Neural progenitor cell (in vitro differentiated cells): ENCODE results near the gene ERBB4. TPM values are rescaled to one million over a fixed set of nuclear protein-coding genes. Genes with fewer than 3 reads are reported as not detected.

Experiments
- DNase-seq: peaks from one replicate; pipeline ENCODE4 v3.0.0-alpha.2; 2016; ENCODE audit warnings: low spot score
- H2AFZ ChIP-seq: fragments of 200-600 bp; sonication (generic); replicated peaks from 2 replicates; pipeline ENCODE4 v1.6.1; 2016; ENCODE audit warnings: antibody characterized with exemption
- H3F3A ChIP-seq: fragments of 200-600 bp; sonication (generic); 2 replicates; pipeline ENCODE4 v1.6.1; 2016; ENCODE audit warnings: antibody characterized with exemption, low read depth
- H3K27ac ChIP-seq: fragments of 200-600 bp; sonication (generic); 2 replicates; pipeline ENCODE4 v1.5.1; 2016; ENCODE audit warnings: mild to moderate bottlenecking
- H3K27me3 ChIP-seq: fragments of 200-600 bp; sonication (generic); 2 replicates; pipeline ENCODE4 v1.6.1; 2016; ENCODE audit warnings: mild to moderate bottlenecking, moderate library complexity
- H3K36me3 ChIP-seq: fragments of 200-600 bp; sonication (generic); 2 replicates; pipeline ENCODE4 v1.5.1; 2016
- H3K4me1 ChIP-seq: fragments of 200-600 bp; sonication (generic); 2 replicates; pipeline ENCODE4 v1.6.1; 2016; ENCODE audit warnings: mixed run types
- H3K4me2 ChIP-seq: fragments of 200-600 bp; sonication (generic); 2 replicates; pipeline ENCODE4 v1.6.1; 2016
- H3K4me3 ChIP-seq: fragments of 200-600 bp; sonication (generic); 2 replicates; pipeline ENCODE4 v1.5.1; 2016
- H3K79me2 ChIP-seq: fragments of 200-600 bp; sonication (generic); 2 replicates; pipeline ENCODE4 v1.6.1; 2016; ENCODE audit warnings: low read depth
- H3K9ac ChIP-seq: fragments of 200-600 bp; sonication (generic); 2 replicates; pipeline ENCODE4 v1.6.1; 2016
- H3K9me3 ChIP-seq: fragments of 200-600 bp; sonication (generic); 2 replicates; pipeline ENCODE4 v1.5.1; 2016; ENCODE audit warnings: low read depth
- H4K20me1 ChIP-seq: fragments of 200-600 bp; sonication (generic); 2 replicates; pipeline ENCODE4 v1.6.1; 2016; ENCODE audit warnings: low read depth
- H3K27ac Mint-ChIP-seq: 3 replicates; pipeline ENCODE4 v1.8.0; 2021; ENCODE audit warnings: mixed read lengths
- H3K27me3 Mint-ChIP-seq: 2 replicates; pipeline ENCODE4 v1.8.0; 2022; ENCODE audit warnings: low read depth, mild to moderate bottlenecking, inconsistent platforms, moderate library complexity, mixed read lengths; ENCODE audit not compliant: insufficient read depth
- H3K36me3 Mint-ChIP-seq: 3 replicates; pipeline ENCODE4 v1.8.0; 2021; ENCODE audit warnings: mixed read lengths
- H3K4me1 Mint-ChIP-seq: 3 replicates; pipeline ENCODE4 v1.8.0; 2021; ENCODE audit warnings: mixed read lengths
- H3K4me3 Mint-ChIP-seq: 3 replicates; pipeline ENCODE4 v1.8.0; 2021; ENCODE audit warnings: mild to moderate bottlenecking, moderate library complexity, mixed read lengths
- H3K9me3 Mint-ChIP-seq: 3 replicates; pipeline ENCODE4 v1.8.0; 2020; ENCODE audit warnings: mixed read lengths
- CTCF ChIP-seq: fragments of 200-600 bp; sonication (generic); IDR thresholded peaks from 2 replicates; pipeline ENCODE4 v1.5.1; 2017; ENCODE audit warnings: antibody characterized with exemption, mild to moderate bottlenecking
- EZH2 ChIP-seq: fragments of 200-600 bp; sonication (generic); IDR thresholded peaks from 2 replicates; pipeline ENCODE4 v1.6.1; 2017; ENCODE audit warnings: antibody characterized with exemption, mild to moderate bottlenecking, moderate library complexity
- EZH2phosphoT487 ChIP-seq: fragments of 200-600 bp; sonication (generic); IDR thresholded peaks from 2 replicates; pipeline ENCODE4 v1.6.1; 2017; ENCODE audit warnings: antibody characterized with exemption
- total RNA-seq: library from RNA; depleted of rRNA; stranded (reverse); fragments of >200 nt; gene quantifications from 2 replicates; pipeline ENCODE4 v1.2.3, GENCODE V29; 2015; ENCODE audit warnings: low replicate concordance

ERBB4 gene
- total RNA-seq, 1 donor from 2014 or later: 1.5 TPM

- Histone ChIP-seq H3K9me3 (no peaks in the 10 kb centered on the region), H3F3A (no peaks in the 10 kb centered on the region), H3K27ac (no peak overlapping the region), H3K4me3 (no peak overlapping the region), H3K4me1 (no peaks in the 10 kb centered on the region), H2AFZ (no peak overlapping the region), H3K27me3 (no peaks in the 10 kb centered on the region), H3K36me3 (no peaks in the 10 kb centered on the region), H3K4me2 (no peak overlapping the region), H3K9ac (no peak overlapping the region), H3K79me2 (no peaks in the 10 kb centered on the region), H4K20me1 (no peaks in the 10 kb centered on the region)
- TF ChIP-seq EZH2 (no peak), CTCF (no peak), EZH2phosphoT487 (no peak)
- peaks cover 43% of the 10 kb centered on the region for H3K4me1 Mint-ChIP-seq
- no peaks in the 10 kb centered on the region for H3K9me3 Mint-ChIP-seq
- no peak for DNase-seq
- H3K27me3 Mint-ChIP-seq: no peaks in the 10 kb centered on the region
- no peak overlapping the region for H3K4me3 Mint-ChIP-seq
- no peak overlapping the region for H3K27ac Mint-ChIP-seq
- no peaks in the 10 kb centered on the region for H3K36me3 Mint-ChIP-seq
These were observed 608.3 kb downstream of the ERBB4 start for GRCh38 chr2:211930331-211930730.

GRCh38 chr2:211928201-211928600 lies 610.4 kb downstream of the ERBB4 start:
- Histone ChIP-seq H4K20me1 (no peaks in the 10 kb centered on the region), H3K4me1 (no peaks in the 10 kb centered on the region), H3K4me3 (no peak overlapping the region), H3F3A (no peaks in the 10 kb centered on the region), H2AFZ (peak overlapping the region; percentile 51), H3K4me2 (no peak overlapping the region), H3K36me3 (no peaks in the 10 kb centered on the region), H3K27me3 (no peaks in the 10 kb centered on the region), H3K9me3 (no peaks in the 10 kb centered on the region), H3K79me2 (no peaks in the 10 kb centered on the region), H3K27ac (no peak overlapping the region), H3K9ac (no peak overlapping the region)
- peak overlapping the region; percentile 90 for H3K27ac Mint-ChIP-seq
- no peak overlapping the region for H3K4me3 Mint-ChIP-seq
- no peaks in the 10 kb centered on the region for H3K27me3 Mint-ChIP-seq
- peaks cover 43% of the 10 kb centered on the region for H3K4me1 Mint-ChIP-seq
- TF ChIP-seq EZH2phosphoT487 (no peak), EZH2 (no peak), CTCF (no peak)
- H3K36me3 Mint-ChIP-seq: no peaks in the 10 kb centered on the region
- H3K9me3 Mint-ChIP-seq: no peaks in the 10 kb centered on the region
- no peak for DNase-seq

GRCh38 chr2:211923019-211923418 lies 615.6 kb downstream of the ERBB4 start:
- Histone ChIP-seq H2AFZ (no peak overlapping the region), H4K20me1 (no peaks in the 10 kb centered on the region), H3K4me2 (no peak overlapping the region), H3K36me3 (no peaks in the 10 kb centered on the region), H3K9me3 (no peaks in the 10 kb centered on the region), H3K79me2 (no peaks in the 10 kb centered on the region), H3K9ac (no peak overlapping the region), H3K4me1 (no peaks in the 10 kb centered on the region), H3K4me3 (no peak overlapping the region), H3F3A (no peaks in the 10 kb centered on the region), H3K27ac (no peak overlapping the region), H3K27me3 (no peaks in the 10 kb centered on the region)
- Mint-ChIP-seq H3K27me3 (no peaks in the 10 kb centered on the region), H3K36me3 (no peaks in the 10 kb centered on the region), H3K27ac (no peak overlapping the region), H3K4me1 (peaks cover 12% of the 10 kb centered on the region), H3K9me3 (no peaks in the 10 kb centered on the region), H3K4me3 (no peak overlapping the region)
- no peak for DNase-seq
- no peak for TF ChIP-seq EZH2

DNA sequence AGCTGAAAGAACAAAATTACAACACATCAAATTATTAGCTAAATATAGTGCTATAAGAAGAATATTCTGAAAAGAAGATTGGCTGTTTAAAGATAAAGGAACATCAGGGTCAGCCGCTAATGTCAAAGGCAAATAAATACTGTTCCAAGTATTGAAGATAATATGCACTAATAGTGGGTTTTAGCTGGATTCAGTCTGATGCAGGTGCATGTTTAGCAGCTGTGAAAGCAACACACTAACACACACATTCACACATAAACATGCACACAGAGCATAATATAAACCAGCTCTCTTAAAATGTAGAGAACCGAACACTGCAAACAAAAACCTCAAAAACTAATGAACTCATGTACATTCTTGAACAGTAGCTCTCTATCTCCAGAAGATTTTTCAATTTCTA lies 634.6 kb downstream of the ERBB4 start:
- peaks cover 2% of the 10 kb centered on the region for H3K27me3 Mint-ChIP-seq
- TF ChIP-seq CTCF (no peak), EZH2 (no peak), EZH2phosphoT487 (no peak)
- no peaks in the 10 kb centered on the region for H3K9me3 ChIP-seq
- no peak overlapping the region for H3K4me3 ChIP-seq
- H3K9me3 Mint-ChIP-seq: no peaks in the 10 kb centered on the region
- no peak overlapping the region for H3K4me2 ChIP-seq
- H3F3A ChIP-seq: no peaks in the 10 kb centered on the region
- no peaks in the 10 kb centered on the region for H3K36me3 Mint-ChIP-seq
- H3K4me3 Mint-ChIP-seq: no peak overlapping the region
- no peak overlapping the region for H3K27ac ChIP-seq
- no peaks in the 10 kb centered on the region for H3K4me1 ChIP-seq
- no peaks in the 10 kb centered on the region for H3K27me3 ChIP-seq
- H4K20me1 ChIP-seq: no peaks in the 10 kb centered on the region
- no peak overlapping the region for H3K9ac ChIP-seq
- H2AFZ ChIP-seq: no peak overlapping the region
- peaks cover 14% of the 10 kb centered on the region for H3K4me1 Mint-ChIP-seq
- DNase-seq: no peak
- no peak overlapping the region for H3K27ac Mint-ChIP-seq
- H3K36me3 ChIP-seq: no peaks in the 10 kb centered on the region
- H3K79me2 ChIP-seq: no peaks in the 10 kb centered on the region
